Measurements from ENCODE around the gene DUSP28. TPM values are rescaled to one million over a fixed set of nuclear protein-coding genes. Genes with fewer than 3 reads are reported as not detected.

The DUSP28 gene
- total RNA-seq, 4 donors from 2014 or later, result 3.4 to 10.8 (median 6.2) TPM

- DNase-seq, result peak; percentile 27
- H3K36me3 ChIP-seq, result peaks cover 0 to 5% (median 0%) of the 10 kb centered on the region in 4 donors
- no peaks in the 10 kb centered on the region for H3K9me3 ChIP-seq
- intact Hi-C loops (cut with DNase I; ENCODE audit: low total_unique reads) (no loop called here), in situ Hi-C loops (cut with MboI; ENCODE audit: low pct_ligation_motif_present in 1 of 4, low pct_unique_long_range_greater_than_20kb in 1 of 4, low sequenced_read_pairs in 3 of 4) (no loop called here)
- H3K4me3 ChIP-seq, result no peak overlapping the region
- H3K27ac ChIP-seq, result no peak overlapping the region
- peak in 2 of 5 experiments; percentile 8 to 38 for TF ChIP-seq CTCF (IDR thresholded peaks at IDR 0.05)
- no peak for TF ChIP-seq POLR2AphosphoS5 (IDR thresholded peaks at IDR 0.05)
- 69% methylated on average over 18 of the region's 18 CpGs; no CpG with 5 or more reads in 1 of the 2 donors for WGBS, 2 donors (ENCODE audit: low coverage in 1 of 2)
- peaks cover 0 to 4% (median 0%) of the 10 kb centered on the region in 4 donors for H3K4me1 ChIP-seq
- H3K27me3 ChIP-seq, result no peaks in the 10 kb centered on the region
These were observed 35.4 kb downstream of the DUSP28 start for GRCh38 chr2:240595381-240596079.

- 92% methylated on average over 17 of the region's 17 CpGs; no CpG with 5 or more reads in 1 of the 2 donors for WGBS, 2 donors (ENCODE audit: low coverage in 1 of 2)
- H3K27ac ChIP-seq, result no peak overlapping the region
- DNase-seq, result peak; percentile 6
These were observed 35.9 kb downstream of the DUSP28 start for GRCh38 chr2:240596080-240596460.

GRCh38 chr2:240596491-240596931 lies 36.4 kb downstream of the DUSP28 start:
- Histone ChIP-seq H3K4me3 (no peak overlapping the region), H3K27ac (no peak overlapping the region), H3K9me3 (no peaks in the 10 kb centered on the region), H3K27me3 (no peaks in the 10 kb centered on the region), H3K4me1 (peaks cover 0 to 4% (median 0%) of the 10 kb centered on the region in 4 donors), H3K36me3 (no peaks in the 10 kb centered on the region)
- intact Hi-C loops (cut with DNase I; ENCODE audit: low total_unique reads), result no loop called here
- TF ChIP-seq POLR2AphosphoS5 (IDR thresholded peaks at IDR 0.05) (no peak), POLR2A (IDR thresholded peaks at IDR 0.05) (no peak), EP300 (IDR thresholded peaks at IDR 0.05; ENCODE audit: low read depth) (no peak), CTCF (IDR thresholded peaks at IDR 0.05) (no peak)
- DNase-seq, result peak; percentile 16
- in situ Hi-C loops (cut with MboI; ENCODE audit: low pct_ligation_motif_present in 1 of 4, low pct_unique_long_range_greater_than_20kb in 1 of 4, low sequenced_read_pairs in 3 of 4), result no loop called here
- 91% methylated on average over 23 of the region's 23 CpGs; no CpG with 5 or more reads in 1 of the 2 donors for WGBS, 2 donors (ENCODE audit: low coverage in 1 of 2)

More at GRCh38 chr2:240596080-240596460, 35.9 kb downstream of the DUSP28 start:
- in situ Hi-C loops (cut with MboI; ENCODE audit: low pct_ligation_motif_present in 1 of 4, low pct_unique_long_range_greater_than_20kb in 1 of 4, low sequenced_read_pairs in 3 of 4), result no loop called here
- Histone ChIP-seq H3K9me3 (no peaks in the 10 kb centered on the region), H3K4me1 (peaks cover 0 to 4% (median 0%) of the 10 kb centered on the region in 4 donors), H3K27me3 (no peaks in the 10 kb centered on the region), H3K4me3 (no peak overlapping the region), H3K36me3 (peaks cover 0 to under 1% (median 0%) of the 10 kb centered on the region in 4 donors)
- intact Hi-C loops (cut with DNase I; ENCODE audit: low total_unique reads), result no loop called here
- TF ChIP-seq POLR2AphosphoS5 (IDR thresholded peaks at IDR 0.05), result no peak

GRCh38 chr2:240597054-240597418 lies 36.9 kb downstream of the DUSP28 start:
- no peak for DNase-seq
- intact Hi-C loops (cut with DNase I; ENCODE audit: low total_unique reads) (no loop called here), in situ Hi-C loops (cut with MboI; ENCODE audit: low pct_ligation_motif_present in 1 of 4, low pct_unique_long_range_greater_than_20kb in 1 of 4, low sequenced_read_pairs in 3 of 4) (no loop called here)
- 92% methylated on average over 10 of the region's 10 CpGs; no CpG with 5 or more reads in 1 of the 2 donors for WGBS, 2 donors (ENCODE audit: low coverage in 1 of 2)
- Histone ChIP-seq H3K9me3 (no peaks in the 10 kb centered on the region), H3K27me3 (no peaks in the 10 kb centered on the region), H3K4me3 (no peak overlapping the region), H3K27ac (no peak overlapping the region), H3K36me3 (no peaks in the 10 kb centered on the region), H3K4me1 (peaks cover 0 to 4% (median 0%) of the 10 kb centered on the region in 4 donors)
- TF ChIP-seq EP300 (IDR thresholded peaks at IDR 0.05; ENCODE audit: low read depth) (no peak), POLR2A (IDR thresholded peaks at IDR 0.05) (no peak), CTCF (IDR thresholded peaks at IDR 0.05) (no peak), POLR2AphosphoS5 (IDR thresholded peaks at IDR 0.05) (no peak)

All from transverse colon (tissue), 4 donors.